DND-41 (cell line): ENCODE data around the gene PGAP2.

Experiments used
- ATAC-seq: fragments of 200-7000 bp; cut with Tn5 transposase; 3 replicates; pipeline ENCODE4 v1.9.1; 2021; ENCODE audit warnings: low read depth; ENCODE audit not compliant: insufficient read depth
- DNase-seq: peaks from one replicate; pipeline ENCODE4 v3.0.0-alpha.2; 2020
- H2AFZ ChIP-seq: 2 replicates; pipeline ENCODE4 v1.6.0; 2012; ENCODE audit warnings: low read depth, low read length
- H3K27ac ChIP-seq: 2 replicates; pipeline ENCODE4 v1.5.1; 2012; ENCODE audit warnings: low read length, inconsistent platforms
- H3K27me3 ChIP-seq: fragments of 200-600 bp; sonication (generic); 2 replicates; pipeline ENCODE4 v1.6.0; 2012; ENCODE audit warnings: low read length, mild to moderate bottlenecking, inconsistent platforms; ENCODE audit not compliant: insufficient read depth, poor library complexity
- H3K36me3 ChIP-seq: 2 replicates; pipeline ENCODE4 v1.5.1; 2012; ENCODE audit warnings: low read length, inconsistent platforms; ENCODE audit not compliant: insufficient read depth
- H3K4me1 ChIP-seq: 2 replicates; pipeline ENCODE4 v1.5.1; 2012; ENCODE audit warnings: mild to moderate bottlenecking, low read length; ENCODE audit not compliant: insufficient read depth
- H3K4me2 ChIP-seq: 2 replicates; pipeline ENCODE4 v1.6.0; 2012; ENCODE audit warnings: mild to moderate bottlenecking, moderate library complexity, low read length, inconsistent platforms; ENCODE audit not compliant: insufficient read depth
- H3K4me3 ChIP-seq, 2 experiments: fragments of 200-600 bp in 1 of 2; shearing (Covaris generic) in 1 of 2; 2 replicates each; pipeline ENCODE4 v1.5.1; 2012 to 2016; ENCODE audit warnings: inconsistent platforms in 2 of 2, low read length in 2 of 2, mild to moderate bottlenecking in 2 of 2, low read depth in 1 of 2, moderate library complexity in 1 of 2
- H3K79me2 ChIP-seq: 2 replicates; pipeline ENCODE4 v1.6.0; 2012; ENCODE audit warnings: low read length, inconsistent platforms; ENCODE audit not compliant: insufficient read depth
- H3K9ac ChIP-seq: 2 replicates; pipeline ENCODE4 v1.6.0; 2012; ENCODE audit warnings: low read depth, mild to moderate bottlenecking, inconsistent platforms, low read length, moderate library complexity
- H3K9me3 ChIP-seq: 2 replicates; pipeline ENCODE4 v1.5.1; 2012; ENCODE audit warnings: low read length, moderate library complexity, mild to moderate bottlenecking, inconsistent platforms; ENCODE audit not compliant: insufficient read depth, severe bottlenecking
- H4K20me1 ChIP-seq: 2 replicates; pipeline ENCODE4 v1.6.0; 2012; ENCODE audit warnings: low read length; ENCODE audit not compliant: insufficient read depth
- CTCF ChIP-seq: IDR thresholded peaks from 2 replicates; pipeline ENCODE4 v1.5.1; 2012; ENCODE audit warnings: borderline replicate concordance, low read length, moderate library complexity, mild to moderate bottlenecking; ENCODE audit not compliant: poor library complexity, severe bottlenecking; ENCODE audit errors: extremely low read depth
- EZH2 ChIP-seq: IDR thresholded peaks from 3 replicates; pipeline ENCODE4 v1.6.1; 2012; ENCODE audit warnings: borderline replicate concordance, low read depth, mild to moderate bottlenecking, moderate library complexity, low read length, inconsistent platforms; ENCODE audit not compliant: severe bottlenecking

PGAP2 gene

GRCh38 chr11:3808861-3809623, 682 bp downstream of the PGAP2 start:
- H4K20me1 ChIP-seq = no peaks in the 10 kb centered on the region
- TF ChIP-seq EZH2 (no peak), CTCF (peak; percentile 49)
- H3K4me1 ChIP-seq = peaks cover 23% of the 10 kb centered on the region
- H3K79me2 ChIP-seq = peaks cover 4% of the 10 kb centered on the region; the same call in 1 of the 2 replicates
- peak overlapping the region; percentile 67 to 79; a peak in 3 of 4 replicates for H3K4me3 ChIP-seq
- no peaks in the 10 kb centered on the region for H3K27me3 ChIP-seq
- peak overlapping the region; percentile 96 for H2AFZ ChIP-seq
- H3K9me3 ChIP-seq = no peaks in the 10 kb centered on the region
- ATAC-seq = peak; percentile 44
- H3K36me3 ChIP-seq = peaks cover 2% of the 10 kb centered on the region; the same call in 1 of the 2 replicates
- H3K27ac ChIP-seq = peak overlapping the region; percentile 17; the same call in 1 of the 2 replicates
- peak overlapping the region; percentile 62 for H3K9ac ChIP-seq
- peak overlapping the region; percentile 86 for H3K4me2 ChIP-seq
- DNase-seq = peak; percentile 30

- Histone ChIP-seq H3K4me3 (no peak overlapping the region), H3K79me2 (0 out of 2 replicates have a peak, but pooled peaks cover 4% of the 10 kb centered on the region), H3K9me3 (no peaks in the 10 kb centered on the region), H3K4me1 (peaks cover 23% of the 10 kb centered on the region), H2AFZ (no peak overlapping the region), H3K9ac (no peak overlapping the region), H3K36me3 (peaks cover 2% of the 10 kb centered on the region; the same call in 1 of the 2 replicates), H4K20me1 (no peaks in the 10 kb centered on the region), H3K27ac (no peak overlapping the region), H3K27me3 (no peaks in the 10 kb centered on the region), H3K4me2 (0 out of 2 replicates have a peak overlapping the region, but pooled peaks have one; percentile 86)
- DNase-seq (no peak), ATAC-seq (no peak)
- TF ChIP-seq CTCF (no peak), EZH2 (no peak)
Observed at GRCh38 chr11:3809624-3809928, 1.2 kb downstream of the PGAP2 start.

- Histone ChIP-seq H3K27me3 (no peaks in the 10 kb centered on the region), H3K4me2 (no peak overlapping the region), H3K36me3 (peaks cover 2% of the 10 kb centered on the region; the same call in 1 of the 2 replicates), H3K4me1 (peaks cover 23% of the 10 kb centered on the region), H2AFZ (no peak overlapping the region), H4K20me1 (no peaks in the 10 kb centered on the region), H3K9ac (no peak overlapping the region), H3K79me2 (0 out of 2 replicates have a peak, but pooled peaks cover 4% of the 10 kb centered on the region), H3K27ac (no peak overlapping the region), H3K4me3 (no peak overlapping the region), H3K9me3 (no peaks in the 10 kb centered on the region)
- no peak for ATAC-seq
- no peak for DNase-seq
- no peak for TF ChIP-seq EZH2
- no peak for TF ChIP-seq CTCF
Observed at GRCh38 chr11:3810446-3810845, 2.1 kb downstream of the PGAP2 start.
